Measurements from ENCODE around the gene HNRNPD. TPM values are rescaled to one million over a fixed set of nuclear protein-coding genes. Genes with fewer than 3 reads are reported as not detected.

Gene HNRNPD
- total and polyA plus RNA-seq, 2 donors (not counting 3 experiments of a cell fraction or from before 2014, with no cell fraction given): 91.3 to 363 TPM

DNA sequence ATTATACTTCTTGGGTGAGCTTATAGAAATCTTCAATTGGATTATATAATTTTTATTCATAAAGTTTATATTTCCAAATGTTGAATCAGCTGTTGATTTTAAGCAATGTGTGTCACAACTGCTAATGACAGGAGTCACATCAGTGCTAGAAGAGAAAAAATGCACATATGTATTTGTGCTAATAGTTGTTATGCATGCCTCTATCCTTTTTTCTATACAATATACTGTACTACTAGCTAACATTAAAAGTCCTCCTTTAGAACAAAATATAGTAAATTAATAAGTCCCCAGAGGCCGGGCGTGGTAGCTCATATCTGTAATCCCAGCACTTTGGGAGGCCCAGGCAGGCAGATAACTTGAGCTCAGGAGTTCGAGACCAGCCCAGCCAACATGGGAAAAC is 23.7 kb upstream of the HNRNPD start:
- peaks cover 3 to 6% of the 10 kb centered on the region in 2 experiments for H3K27me3 ChIP-seq (ENCODE audit: control insufficient read depth in 2 of 2, insufficient read depth in 2 of 2, low read length in 2 of 2)
- H2AFZ ChIP-seq (ENCODE audit: low read depth, low read length): no peak overlapping the region
- H3K36me3 ChIP-seq (ENCODE audit: control insufficient read depth in 2 of 2, extremely low read depth in 1 of 2, insufficient read depth in 2 of 2, low read length in 2 of 2): no peaks in the 10 kb centered on the region
- FAIRE-seq: no peak
- no peaks in the 10 kb centered on the region for H3K4me1 ChIP-seq (ENCODE audit: control insufficient read depth, extremely low read depth, insufficient read depth, low read length)
- TF ChIP-seq EZH2 (IDR thresholded peaks at IDR 0.05; ENCODE audit: borderline replicate concordance, low read depth, low read length, severe bottlenecking) (no peak), MYC (IDR thresholded peaks at IDR 0.05; ENCODE audit: low read depth, low read length) (no peak), GATA2 (IDR thresholded peaks at IDR 0.05; ENCODE audit: insufficient read depth, insufficient read length, low read depth, low read length) (no peak), POLR2A (IDR thresholded peaks at IDR 0.05; ENCODE audit: low read depth, low read length) (no peak), JUN (IDR thresholded peaks at IDR 0.05; ENCODE audit: borderline replicate concordance, insufficient read depth, insufficient read length, low read depth) (no peak), FOS (IDR thresholded peaks at IDR 0.05; ENCODE audit: borderline replicate concordance, insufficient read depth, low read length) (no peak), POLR2AphosphoS5 (IDR thresholded peaks at IDR 0.05; ENCODE audit: insufficient read depth, low read depth, low read length) (no peak)
- TF ChIP-seq, protein P1, sequence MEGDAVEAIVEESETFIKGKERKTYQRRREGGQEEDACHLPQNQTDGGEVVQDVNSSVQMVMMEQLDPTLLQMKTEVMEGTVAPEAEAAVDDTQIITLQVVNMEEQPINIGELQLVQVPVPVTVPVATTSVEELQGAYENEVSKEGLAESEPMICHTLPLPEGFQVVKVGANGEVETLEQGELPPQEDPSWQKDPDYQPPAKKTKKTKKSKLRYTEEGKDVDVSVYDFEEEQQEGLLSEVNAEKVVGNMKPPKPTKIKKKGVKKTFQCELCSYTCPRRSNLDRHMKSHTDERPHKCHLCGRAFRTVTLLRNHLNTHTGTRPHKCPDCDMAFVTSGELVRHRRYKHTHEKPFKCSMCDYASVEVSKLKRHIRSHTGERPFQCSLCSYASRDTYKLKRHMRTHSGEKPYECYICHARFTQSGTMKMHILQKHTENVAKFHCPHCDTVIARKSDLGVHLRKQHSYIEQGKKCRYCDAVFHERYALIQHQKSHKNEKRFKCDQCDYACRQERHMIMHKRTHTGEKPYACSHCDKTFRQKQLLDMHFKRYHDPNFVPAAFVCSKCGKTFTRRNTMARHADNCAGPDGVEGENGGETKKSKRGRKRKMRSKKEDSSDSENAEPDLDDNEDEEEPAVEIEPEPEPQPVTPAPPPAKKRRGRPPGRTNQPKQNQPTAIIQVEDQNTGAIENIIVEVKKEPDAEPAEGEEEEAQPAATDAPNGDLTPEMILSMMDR (IDR thresholded peaks at IDR 0.05; ENCODE audit: extremely low read depth in 1 of 2, insufficient read depth in 1 of 2, low read depth in 1 of 2, low read length in 2 of 2): no peak
- TF ChIP-seq, protein P2, sequence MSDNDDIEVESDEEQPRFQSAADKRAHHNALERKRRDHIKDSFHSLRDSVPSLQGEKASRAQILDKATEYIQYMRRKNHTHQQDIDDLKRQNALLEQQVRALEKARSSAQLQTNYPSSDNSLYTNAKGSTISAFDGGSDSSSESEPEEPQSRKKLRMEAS (IDR thresholded peaks at IDR 0.05; ENCODE audit: insufficient read depth, insufficient read length): no peak
- no peak for DNase-seq (ENCODE audit: low read depth, low spot score)
- ChIA-PET CTCF (interaction anchor here (0.7 to 2.5 kb wide), 5 partner anchors 9 to 341 kb away, joined by 3 to 8 read pairs (median 4); no protein-coding TSS in a partner anchor), POLR2A (no interaction called here)
- no TSS peak for BruUV-seq (replicated peaks)
- no peak overlapping the region for H3K9ac ChIP-seq (replicated peaks; ENCODE audit: extremely low read depth, insufficient read depth, low read length)
- dilution Hi-C loops (cut with MboI; ENCODE audit: extremely low pct_ligation_motif_present, low sequenced_read_pairs): no loop called here
- H3K79me2 ChIP-seq (ENCODE audit: control insufficient read depth, insufficient read depth, low read length): no peaks in the 10 kb centered on the region
- no peak overlapping the region for H3K4me2 ChIP-seq (ENCODE audit: insufficient read depth, low read length)
- intact Hi-C loops (cut with micrococcal nuclease): no loop called here
- H3K4me3 ChIP-seq (replicated peaks in 1 of 3; ENCODE audit: insufficient read depth in 1 of 3, low read depth in 1 of 3, low read length in 3 of 3): no peak overlapping the region
- H3K9me3 ChIP-seq (replicated peaks; ENCODE audit: control insufficient read depth, insufficient read depth, low read length): no peaks in the 10 kb centered on the region
- H3K9me1 ChIP-seq (replicated peaks; ENCODE audit: control insufficient read depth, extremely low read depth, insufficient read depth, low read length): no peaks in the 10 kb centered on the region
- H4K20me1 ChIP-seq (replicated peaks; ENCODE audit: control insufficient read depth, extremely low read depth, insufficient read depth, low read length): no peaks in the 10 kb centered on the region
- H3K27ac ChIP-seq (ENCODE audit: insufficient read depth, low read depth, low read length): no peak overlapping the region

Measured in endothelial cell of umbilical vein (primary cell).